Activated CD4-positive, CD25-positive, alpha-beta regulatory T cell treated with anti-CD3 and anti-CD28 coated beads, Interleukin-2, amount 50 U/mL, for 72 hours (primary cell): ENCODE measurements around the gene CDC45.

Experiments used
- DNase-seq: peaks from one replicate; pipeline ENCODE4 v3.0.0; 2021

CDC45 gene

DNA sequence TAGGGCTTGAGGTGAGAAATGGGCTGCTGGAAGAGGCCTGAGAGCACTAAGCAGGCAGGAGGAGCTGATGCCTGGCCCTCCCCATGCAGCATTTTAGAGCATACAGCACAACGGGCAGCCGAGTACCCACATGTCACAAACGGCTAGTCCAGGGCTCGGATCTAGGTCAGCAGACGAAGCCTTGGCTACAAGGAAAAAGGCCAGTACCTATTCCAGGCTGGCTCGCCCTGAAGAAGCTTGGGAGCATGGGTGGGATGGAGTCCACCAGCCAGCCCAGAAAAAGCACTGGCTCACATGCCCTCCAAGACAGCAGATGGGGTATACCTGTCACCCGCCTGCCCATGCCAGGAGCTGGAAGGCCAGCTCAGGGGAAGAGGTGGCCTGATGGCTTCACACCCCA is 10.3 kb upstream of the CDC45 start:
- no peak for DNase-seq

DNA sequence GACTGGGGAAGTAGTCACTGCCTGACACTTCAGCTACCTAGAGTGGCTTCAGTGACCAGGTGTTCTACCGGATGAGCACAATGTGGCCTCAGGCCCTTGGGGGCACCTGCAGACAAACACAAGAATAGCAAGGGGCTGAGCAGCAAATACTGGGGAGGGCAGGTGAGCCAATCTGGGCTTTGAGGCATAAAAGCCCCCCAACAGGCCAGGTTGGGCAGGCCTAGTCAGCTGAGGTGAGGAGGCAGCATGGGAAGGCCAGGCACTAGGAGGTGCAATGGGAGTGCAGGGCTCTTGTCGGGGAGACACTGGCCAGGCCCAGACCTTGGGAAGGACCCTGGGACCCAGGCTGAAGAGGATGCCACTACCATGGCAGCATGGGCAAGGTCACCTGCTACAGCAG is 9.7 kb upstream of the CDC45 start:
- DNase-seq = no peak

DNA sequence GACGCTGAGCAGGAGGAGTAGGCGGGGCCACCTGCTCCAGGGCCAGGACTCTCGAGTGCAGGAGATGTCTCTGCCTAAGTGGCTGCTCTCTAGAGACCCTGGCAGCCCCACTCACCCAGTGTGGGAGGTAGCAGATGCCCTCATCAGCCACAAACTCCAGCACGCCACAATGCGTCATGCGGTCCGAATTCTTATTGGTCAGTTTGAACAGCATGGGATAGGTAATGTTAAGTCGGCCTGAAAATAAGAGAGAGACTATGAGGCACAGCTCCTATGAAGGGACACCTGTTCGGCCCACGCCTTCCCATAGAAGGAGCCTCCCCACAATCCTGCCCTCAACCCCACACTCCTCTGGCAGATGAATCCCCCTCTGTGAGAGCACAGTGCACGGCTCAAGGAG is 8.1 kb upstream of the CDC45 start:
- no peak for DNase-seq

DNA sequence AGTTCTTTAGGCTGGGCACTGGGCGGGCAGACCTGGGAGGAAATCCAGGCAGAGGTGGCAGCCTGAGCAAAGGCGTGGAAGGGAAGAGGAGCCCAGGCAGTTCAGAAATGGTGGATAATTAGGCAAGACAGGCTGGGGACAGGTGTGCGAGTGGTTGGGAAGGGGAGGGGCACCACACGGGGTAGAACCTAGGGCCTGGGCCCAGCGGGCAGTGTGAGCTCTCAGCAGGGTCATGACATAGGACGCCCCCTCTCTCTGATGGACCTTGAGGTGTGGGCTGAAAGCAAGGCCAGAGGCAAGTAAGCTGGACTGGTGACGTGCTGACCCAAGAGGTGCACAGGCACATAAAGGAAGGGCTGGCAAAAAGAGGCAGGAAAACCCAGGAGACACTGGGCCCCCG is 7.5 kb upstream of the CDC45 start:
- DNase-seq = no peak

DNA sequence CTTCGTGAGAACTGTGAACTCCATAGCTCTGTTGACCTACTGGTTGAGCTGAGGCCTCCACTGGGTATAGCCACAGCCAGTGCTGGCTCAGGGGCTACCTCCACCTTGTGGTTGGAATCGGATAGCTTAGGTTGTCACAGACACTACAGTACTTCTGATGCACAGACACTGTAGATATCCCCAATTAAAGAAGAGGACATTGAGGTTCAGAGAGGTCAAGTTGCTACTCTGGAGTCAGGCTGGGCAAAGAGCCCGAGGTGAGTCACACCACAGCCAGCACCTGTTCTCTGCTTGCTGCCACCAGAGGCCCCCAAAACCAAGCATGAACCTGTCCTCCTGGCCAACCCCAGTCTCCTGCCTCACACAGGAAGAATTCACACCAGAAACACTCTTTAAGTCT is 6.1 kb upstream of the CDC45 start:
- DNase-seq = no peak

DNA sequence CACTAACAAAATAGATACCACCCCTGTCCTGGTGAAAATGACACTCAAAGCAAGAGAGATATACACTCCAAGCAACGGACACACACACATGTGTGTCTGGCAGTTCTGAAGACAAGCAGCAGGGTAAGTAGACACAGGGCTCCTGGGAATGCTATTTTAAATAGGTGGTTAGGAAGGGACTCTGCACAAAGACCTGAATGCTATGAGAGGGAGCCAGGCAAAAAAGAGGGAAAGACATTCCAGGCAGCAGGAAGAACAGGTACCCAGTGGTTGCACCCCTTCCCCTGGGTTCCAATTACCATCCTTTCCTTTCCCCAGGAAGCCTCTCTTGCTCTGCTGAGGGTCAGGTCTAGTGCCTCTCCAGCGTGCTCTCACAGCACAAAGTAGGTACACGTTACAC is 3.7 kb upstream of the CDC45 start:
- DNase-seq = no peak

DNA sequence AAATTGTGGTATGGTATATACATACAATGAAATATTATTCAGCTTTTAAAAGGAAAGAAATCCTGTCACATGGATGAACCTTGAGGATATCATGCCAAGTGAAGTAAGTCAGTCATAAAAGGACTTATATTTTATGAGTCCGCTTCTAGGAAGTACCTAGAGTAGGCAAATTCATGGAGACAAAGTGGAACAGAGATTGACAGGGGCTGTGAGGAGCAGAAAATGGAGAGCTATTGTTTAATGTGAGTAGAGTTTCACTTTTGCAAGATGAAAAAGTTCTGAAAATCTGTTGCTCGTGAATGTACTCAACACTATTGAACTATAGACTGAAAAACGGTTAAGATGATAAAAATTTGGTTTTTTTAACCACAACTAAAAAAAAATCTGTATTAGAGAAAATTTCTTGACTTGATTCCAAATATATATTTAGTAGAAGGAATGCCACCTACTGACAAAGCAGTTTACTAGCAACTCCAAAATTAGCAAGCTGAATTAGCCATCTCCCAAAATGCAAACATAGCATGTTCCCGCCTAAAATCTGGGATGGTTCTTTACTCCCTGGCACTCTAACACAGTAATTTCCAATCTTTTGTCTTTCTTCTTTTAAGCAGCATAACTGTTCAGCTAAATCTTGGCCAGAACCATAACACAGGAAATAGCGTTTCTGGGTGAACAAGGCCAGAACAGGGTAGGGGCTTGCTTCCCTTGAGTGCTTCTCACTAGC is 2.2 kb upstream of the CDC45 start:
- DNase-seq = no peak

DNA sequence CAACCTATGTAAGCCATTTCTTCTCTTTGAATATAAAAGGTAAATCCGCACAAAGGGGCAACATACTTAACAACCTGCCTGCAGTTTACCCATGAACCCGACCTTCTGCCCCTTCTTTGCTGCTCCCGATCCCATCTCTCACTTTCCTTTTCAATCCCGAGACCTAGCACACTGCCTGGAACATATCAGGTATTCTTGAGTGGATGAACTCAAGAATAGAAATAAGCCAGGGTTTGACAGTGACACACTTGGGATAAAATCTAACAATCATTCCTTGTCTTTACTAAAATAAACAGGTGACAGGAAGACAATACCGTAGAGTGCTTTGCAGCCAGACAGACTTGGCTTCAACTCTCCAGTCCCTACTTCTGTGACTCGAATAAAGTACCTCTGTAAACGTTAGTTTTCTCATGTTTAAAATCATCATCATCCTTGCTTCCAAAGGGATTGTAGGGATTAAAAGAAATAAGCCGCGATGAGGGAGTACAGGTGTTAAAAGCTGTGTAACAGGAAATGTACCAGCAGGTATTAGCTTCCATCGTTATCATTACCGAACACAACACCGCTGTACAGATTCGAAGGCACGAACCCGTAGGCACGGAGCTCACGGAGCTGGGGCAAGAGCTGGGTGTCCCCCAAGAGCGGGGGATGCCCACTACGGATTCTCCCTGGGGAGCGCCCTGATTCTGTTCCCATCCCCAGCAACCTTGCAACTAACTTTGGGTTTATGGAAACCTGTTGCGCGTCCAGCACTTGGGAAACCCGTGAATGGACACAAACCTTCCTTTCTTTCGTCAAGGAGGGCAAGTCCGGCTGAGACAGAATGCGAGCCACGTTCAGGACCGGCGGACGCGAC is 1.4 kb upstream of the CDC45 start:
- DNase-seq = no peak

DNA sequence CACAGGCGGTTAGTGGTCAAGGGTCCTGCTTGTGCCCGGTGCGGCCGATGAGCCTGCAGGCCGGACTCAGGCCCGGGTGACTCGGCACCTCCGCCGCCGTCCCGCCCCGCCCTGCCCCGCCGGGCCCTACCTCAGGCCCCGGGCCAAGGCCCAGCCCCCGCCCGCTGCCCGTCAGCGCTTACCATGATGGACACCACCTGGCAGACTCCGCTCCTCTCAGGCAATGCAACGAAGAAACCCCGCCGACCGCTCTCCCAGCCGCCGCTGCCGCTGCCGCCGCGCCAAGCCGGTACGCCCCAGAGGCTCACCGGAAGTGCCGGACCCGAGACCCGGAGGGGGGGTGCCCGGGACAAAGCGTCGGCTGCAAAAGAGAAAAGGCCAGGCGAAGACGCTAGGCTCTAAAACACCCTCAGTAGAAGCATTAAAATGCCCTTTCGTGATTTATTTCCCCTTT is 792 bp upstream of the CDC45 start, which contains the start of gene UFD1:
UFD1 (minus strand) TSS at position 293 of the 454 bp plus-strand sequence; CDS start at position 185, 108 bp downstream.
- peak; percentile 82 for DNase-seq

DNA sequence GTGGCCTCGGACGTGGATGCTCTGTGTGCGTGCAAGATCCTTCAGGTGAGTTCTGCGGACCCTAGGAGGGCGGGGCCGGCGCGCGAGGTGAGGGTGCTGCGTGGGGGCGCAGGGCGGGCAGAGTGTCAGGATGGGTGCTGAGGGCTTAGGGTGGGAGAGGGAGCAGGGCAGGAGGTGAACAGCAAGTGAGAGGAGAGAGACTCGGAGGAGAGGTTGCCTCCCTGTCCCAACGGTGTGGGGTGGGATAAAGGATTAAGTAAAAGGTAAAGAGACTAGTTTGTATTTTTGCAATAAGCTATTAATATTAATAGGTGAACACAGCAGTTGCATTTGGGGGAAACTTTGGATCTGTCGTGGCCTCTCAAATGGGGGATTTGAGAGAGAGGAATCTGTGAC is 451 bp downstream of the CDC45 start:
- DNase-seq = no peak

DNA sequence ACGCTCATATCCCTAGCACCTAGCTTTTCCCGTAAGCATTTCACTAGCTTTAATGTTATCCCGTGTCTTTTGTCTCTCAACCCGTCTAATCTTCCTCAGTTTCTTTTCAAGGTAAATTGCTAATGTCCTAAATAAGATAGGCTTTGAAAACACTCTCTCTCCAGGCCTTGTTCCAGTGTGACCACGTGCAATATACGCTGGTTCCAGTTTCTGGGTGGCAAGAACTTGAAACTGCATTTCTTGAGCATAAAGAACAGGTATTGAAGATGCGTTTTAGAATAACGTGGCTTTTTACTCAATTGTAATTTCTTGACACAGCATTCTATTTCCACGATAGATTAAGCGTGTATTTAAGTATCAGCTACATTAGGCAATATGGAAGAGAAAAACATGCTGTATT is 1.1 kb downstream of the CDC45 start:
- no peak for DNase-seq

DNA sequence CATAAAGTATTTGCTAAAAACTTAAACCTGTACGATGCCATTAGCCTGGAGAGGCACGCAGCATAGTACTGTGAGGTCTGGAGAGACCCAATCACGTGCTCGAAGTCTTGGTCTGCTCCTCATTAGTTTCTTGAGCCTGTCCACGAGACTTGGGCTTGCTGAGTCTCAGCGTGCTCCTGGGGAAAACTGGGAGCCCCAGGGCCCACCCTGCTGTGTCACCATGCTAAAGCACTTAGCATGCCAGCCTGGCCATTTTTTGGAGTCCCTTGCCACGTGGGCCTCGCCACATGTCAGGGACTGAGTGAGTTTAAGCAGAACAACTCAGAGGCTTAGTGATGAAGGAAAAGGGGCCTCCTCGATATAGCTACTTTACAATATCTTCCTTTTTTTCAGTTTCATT is 2.6 kb downstream of the CDC45 start:
- DNase-seq = no peak

DNA sequence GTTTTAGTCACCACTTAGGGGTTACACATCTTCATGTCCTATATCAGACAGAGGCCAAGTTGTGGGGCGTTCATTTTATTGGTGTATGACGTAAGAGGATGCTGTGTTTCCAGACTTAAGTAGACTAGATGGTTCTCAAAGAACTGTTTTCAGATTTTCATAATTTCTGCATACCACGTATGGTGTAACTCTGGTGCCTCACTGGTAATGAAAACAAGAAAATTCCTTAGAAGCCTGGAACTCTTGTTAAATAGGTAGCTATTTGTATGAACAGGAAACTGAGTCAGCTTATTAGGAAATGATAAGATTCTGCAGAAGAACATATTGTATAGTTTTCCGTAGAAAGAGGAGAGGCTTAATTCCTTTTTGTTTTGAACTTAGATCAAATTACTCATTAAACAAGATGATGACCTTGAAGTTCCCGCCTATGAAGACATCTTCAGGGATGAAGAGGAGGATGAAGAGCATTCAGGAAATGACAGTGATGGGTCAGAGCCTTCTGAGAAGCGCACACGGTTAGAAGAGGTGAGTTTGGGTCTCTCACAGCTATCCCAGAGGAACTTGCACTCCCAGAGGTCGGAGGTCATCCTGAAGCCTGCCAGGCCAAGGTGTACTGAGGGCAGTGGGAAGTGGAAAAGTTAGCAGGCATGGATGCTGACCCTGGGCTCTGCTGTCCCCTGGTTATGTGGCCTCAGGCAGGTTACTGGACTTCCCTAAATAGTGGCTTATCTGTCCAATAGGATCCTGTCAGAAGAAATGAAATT is 3.9 kb downstream of the CDC45 start:
- DNase-seq = no peak

DNA sequence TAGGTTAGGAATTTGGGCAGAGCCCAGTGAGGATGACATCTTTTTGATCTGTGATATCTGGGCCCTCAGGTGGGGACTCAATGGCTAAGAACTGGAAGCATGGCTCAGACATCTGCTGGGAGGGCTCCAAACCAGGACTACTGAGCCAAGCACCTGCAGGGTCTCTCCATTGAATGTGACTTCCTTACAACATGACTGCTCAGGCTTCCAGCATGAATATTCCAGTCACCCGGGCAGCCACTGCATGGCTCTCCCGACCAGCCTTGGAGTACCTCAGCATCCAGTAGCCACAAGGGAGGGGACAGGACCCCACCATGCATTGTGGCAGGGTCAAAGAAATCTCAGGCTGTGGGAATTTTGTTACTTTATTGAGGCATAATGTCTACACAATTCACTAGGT is 8.6 kb downstream of the CDC45 start:
- DNase-seq = no peak

DNA sequence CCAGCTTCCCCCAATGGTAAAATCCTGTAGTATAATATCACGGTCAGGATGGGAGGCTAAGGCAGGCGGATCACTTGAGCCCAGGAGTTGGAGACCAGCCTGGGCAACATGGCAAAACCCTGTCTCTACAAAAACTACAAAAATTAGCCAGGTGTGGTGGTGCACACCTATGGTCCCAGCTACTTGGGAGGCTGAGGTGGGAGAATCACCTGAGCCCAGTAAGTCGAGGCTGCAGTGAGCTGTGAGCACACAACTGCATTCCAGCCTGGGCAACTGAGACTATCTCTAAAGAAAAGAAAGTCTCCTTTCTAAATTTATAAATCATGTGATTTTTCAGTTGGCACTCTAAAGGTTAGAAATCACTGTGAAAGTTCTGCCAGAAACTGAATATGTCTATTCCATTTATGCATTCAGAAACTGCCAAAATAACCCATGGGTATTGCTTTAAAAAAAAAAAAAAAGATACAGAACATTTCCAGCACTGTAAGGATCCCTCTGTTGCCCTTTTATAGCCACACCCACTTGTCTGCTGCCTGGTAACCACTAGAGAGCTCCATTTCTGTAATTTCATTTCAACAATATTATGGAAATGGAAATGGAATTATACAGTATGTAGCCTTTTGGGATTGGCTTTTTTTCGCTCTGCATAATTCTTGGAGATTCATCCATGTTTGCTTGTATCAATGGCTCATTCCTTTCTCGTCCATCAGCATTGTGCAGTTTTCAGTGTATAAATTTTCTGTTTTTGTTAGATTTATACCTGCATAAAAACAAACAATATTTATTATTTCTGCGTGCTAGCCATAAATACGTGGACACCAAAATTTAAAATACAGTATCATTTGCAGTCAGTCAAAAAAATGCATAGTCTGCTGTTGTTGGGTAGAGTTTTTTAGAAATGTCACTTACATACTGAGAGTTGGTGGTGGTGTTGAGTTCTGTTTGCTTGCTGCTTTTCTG is 9.4 kb downstream of the CDC45 start:
- DNase-seq = no peak

DNA sequence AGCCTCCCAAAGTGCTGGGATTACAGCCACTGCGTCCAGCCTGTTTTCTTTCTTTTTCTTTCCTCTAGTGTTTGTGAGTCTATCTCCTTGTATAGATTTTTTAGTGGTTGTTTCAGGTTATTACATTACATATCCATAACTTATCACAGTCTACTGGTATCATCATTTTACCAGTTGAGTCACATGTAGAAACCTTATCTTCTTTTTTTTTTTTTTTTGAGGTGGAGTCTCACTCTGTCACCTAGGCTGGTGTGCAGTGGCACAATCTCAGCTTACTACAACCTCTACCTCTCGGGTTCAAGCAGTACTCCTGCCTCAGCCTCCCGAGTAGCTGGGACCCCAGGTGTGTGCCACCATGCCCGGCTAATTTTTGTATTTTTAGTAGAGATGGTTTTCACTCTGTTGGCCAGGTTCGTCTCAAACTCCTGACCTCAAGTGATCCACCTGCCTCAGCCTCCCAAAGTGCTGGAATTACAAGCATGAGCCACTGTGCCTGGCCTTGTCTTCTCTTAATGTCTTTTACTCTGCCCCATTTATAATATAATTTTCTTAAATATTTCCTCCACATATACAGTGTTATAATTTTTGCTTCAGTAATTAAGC is 11.0 kb downstream of the CDC45 start:
- no peak for DNase-seq

DNA sequence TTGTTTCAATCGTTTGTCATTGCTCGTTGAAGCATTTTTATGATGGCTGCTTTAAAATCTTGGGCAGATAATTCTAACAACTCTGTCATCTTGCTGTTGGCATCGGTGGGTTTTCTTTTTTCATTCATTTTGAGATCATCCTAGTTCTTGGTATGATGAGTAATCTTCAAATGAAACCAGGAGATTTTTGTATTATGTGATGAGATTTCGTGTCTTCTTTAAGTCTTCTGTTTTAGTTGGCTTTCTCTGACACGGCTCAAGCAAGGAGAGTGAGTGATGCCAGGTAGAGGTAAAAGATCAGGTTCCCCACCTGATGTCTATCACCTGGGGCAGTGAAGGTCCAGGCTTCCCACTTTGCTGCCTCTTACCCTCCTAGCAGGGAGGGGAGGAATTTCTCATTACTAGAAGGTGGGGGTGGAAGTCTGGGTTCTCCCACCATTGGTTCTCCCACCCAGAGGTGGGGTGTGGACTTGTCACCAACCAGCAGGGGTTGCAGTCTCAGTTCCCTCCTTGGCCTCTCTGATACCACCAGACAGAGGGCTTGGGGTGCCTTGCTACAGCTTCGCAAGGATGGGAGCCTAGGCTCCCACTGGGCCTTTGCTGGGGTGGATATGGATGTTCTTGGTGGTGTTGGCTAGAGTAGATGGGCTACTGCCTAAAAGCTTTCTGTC is 12.9 kb downstream of the CDC45 start:
- DNase-seq = no peak

DNA sequence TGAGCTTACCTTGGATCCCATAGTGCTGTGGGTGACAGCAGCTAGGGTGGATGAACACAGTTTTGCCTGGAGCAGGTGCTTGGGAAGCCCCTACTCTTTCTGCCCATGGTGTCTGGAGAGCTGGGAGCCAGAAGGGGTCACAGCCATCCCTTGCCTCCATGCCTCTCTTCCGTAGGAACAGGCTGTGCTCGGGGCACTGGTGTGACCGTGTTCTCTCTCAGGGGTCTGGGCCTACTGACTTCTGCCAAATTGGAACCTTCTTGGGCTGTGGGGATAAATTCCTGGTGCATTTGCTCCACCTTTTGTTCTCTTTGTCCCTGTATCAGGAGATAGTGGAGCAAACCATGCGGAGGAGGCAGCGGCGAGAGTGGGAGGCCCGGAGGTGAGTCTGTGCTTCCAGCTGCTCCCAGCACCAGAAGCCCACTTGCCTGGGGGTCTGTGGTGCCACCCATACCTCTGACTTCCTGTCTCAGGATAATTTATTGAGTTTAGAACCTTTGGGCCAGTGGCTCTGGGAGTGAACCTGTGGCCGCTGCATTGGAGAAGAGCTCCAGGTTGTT is 14.4 kb downstream of the CDC45 start:
- no peak for DNase-seq

DNA sequence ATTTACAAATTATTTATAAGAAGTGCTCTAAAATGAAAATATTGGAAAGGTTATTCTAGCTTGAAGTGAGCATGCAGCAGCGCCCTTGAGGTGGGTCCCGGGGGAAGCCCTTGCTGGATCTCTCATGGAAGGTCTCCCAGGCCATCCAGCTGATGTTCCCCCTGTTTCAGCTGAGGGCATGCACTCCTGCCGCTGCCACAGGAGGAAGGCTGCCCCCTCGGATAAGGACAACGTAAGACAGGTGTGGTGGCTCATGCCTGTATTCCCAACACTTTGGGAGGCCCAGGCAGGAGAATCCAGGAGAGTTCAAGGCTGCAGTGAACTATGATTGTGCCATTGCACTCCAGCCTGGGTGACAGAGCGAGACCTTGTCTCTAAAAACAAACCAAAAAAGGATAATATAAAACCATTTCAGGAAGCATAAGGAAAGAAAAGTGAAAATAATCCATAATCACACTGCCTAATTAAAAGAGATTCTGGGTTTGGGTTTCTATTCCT is 15.0 kb downstream of the CDC45 start:
- no peak for DNase-seq

DNA sequence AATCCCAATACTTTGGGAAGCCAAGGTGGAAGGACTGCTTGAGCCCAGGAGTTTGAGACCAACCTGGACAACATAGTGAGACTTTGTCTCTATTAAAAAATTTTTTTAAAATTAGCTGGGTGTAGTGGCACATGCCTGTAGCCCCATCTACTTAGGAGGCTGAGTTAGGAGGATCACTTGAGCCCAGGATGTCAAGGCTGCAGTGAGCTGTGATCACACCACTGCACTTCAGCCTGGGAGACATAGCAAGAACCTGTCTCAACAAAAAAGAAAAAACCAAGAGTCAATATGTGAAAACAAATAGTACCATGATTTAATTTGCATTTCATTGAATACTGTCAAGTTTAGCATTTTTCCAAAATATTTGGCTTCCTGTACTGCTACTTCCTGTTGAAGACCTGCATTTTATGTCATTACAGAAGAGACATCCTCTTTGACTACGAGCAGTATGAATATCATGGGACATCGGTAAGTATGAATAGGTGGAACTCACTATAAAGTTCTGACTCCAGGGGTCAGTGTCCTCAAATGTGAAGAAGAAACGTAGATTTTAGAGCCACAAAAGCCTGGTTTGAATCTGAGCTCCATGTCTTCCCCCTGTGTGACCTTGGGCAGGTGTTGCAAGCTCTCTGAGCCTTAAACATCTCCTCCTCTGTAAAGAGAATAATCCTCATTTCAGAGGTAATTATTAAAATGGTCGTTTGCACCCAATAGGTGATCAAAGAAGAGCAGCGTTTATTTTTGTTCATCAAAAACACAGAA is 16.0 kb downstream of the CDC45 start:
- no peak for DNase-seq
